ENCODE data around the gene LRRTM4.

Gene LRRTM4

DNA sequence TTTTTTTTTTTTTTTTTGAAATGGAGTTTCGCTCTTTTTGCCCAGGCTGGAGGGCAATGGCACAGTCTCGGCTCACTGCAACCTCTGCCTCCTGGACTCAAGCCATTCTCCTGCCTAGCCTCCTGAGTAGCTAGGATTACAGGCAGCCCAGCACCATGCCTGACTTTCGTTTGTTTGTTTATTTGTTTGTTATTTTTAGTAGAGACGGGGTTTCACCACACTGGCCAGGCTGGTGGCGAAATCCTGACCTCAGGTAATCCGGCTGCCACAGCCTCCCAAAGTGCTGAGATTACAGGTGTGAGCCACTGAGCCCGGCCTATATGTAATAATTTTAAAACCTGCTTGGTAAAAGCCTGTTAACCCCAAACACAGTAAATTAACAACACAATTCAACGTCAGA lies 435.7 kb downstream of the LRRTM4 start:
- TF ChIP-seq, protein P1, sequence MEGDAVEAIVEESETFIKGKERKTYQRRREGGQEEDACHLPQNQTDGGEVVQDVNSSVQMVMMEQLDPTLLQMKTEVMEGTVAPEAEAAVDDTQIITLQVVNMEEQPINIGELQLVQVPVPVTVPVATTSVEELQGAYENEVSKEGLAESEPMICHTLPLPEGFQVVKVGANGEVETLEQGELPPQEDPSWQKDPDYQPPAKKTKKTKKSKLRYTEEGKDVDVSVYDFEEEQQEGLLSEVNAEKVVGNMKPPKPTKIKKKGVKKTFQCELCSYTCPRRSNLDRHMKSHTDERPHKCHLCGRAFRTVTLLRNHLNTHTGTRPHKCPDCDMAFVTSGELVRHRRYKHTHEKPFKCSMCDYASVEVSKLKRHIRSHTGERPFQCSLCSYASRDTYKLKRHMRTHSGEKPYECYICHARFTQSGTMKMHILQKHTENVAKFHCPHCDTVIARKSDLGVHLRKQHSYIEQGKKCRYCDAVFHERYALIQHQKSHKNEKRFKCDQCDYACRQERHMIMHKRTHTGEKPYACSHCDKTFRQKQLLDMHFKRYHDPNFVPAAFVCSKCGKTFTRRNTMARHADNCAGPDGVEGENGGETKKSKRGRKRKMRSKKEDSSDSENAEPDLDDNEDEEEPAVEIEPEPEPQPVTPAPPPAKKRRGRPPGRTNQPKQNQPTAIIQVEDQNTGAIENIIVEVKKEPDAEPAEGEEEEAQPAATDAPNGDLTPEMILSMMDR (IDR thresholded peaks at IDR 0.05), result no peak

DNA sequence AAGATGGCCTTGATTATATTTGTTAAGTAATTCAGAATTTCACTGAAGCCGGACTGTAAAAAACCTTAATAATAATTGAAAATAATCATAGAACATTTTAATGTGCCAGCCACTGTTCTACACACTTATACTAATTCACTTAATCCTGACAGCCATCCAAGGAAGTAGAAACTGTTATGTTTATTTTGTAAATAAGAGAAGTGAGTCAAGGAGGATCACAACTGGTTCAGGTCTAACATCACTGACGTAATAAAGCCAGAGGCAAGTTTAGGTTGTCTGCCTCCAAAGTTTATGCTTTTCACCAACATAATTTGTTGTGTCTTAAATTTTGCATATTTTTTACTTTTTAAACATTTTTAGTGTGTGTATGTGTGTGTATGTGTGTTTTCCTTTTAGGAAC lies 436.1 kb downstream of the LRRTM4 start:
- TF ChIP-seq, protein P1 (IDR thresholded peaks at IDR 0.05), result no peak

DNA sequence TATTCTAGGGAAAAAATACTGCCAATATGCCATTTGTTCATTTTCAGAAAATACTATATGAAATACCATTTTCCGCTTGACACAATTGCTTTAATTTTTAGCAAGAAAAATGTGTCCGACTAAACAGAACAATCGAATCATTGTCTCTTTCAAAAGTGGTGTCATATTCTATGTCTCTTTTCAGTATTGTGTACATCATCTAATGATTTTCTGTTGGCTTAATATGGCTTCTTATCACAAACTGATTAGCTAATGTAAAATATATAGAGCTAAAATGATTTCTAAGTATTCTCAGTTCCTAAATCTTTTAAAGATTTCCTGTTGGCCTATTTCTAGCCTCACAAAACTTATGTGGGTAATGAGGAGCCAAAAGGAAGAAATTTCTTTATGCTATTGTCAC lies 436.6 kb downstream of the LRRTM4 start:
- TF ChIP-seq, protein P1 (IDR thresholded peaks at IDR 0.05), result no peak

DNA sequence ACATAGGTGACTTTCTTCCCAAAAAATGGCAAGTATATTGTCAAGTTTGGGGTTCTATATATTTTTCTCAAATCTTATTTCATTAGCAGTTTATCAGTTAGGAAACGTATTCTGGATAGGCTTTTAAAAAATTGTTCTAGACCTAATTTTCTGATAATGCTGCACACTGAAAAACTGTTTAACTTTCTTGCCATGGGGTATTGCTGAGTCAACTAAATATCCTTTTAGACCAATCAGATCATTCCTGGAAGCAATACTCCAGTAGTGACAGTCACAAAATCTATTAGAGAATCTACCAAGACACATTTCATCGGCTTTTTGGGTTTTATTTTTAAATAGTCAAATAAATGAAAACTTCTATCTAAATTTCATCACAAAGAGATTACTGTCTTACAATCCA lies 440.6 kb downstream of the LRRTM4 start:
- TF ChIP-seq, protein P1 (IDR thresholded peaks at IDR 0.05), result no peak

DNA sequence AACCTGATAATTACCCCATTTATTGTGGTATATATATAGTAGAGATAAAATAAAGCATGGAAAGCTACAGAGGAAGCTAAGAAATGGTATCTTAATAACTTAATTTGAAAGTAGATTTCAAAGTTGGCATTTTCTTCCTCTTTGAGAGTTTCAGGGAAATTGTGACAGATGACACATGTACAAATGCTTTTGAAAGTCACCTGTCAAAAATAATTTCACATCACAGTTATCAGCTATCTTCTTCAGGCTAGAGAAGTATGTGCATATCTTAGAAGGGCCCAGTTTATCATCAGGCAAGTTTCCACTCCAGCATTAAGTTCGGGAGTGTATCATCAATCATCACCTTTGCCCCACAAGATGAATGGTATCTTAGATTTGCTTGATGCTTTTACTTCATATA lies 457.9 kb downstream of the LRRTM4 start:
- TF ChIP-seq, protein P1 (IDR thresholded peaks at IDR 0.05), result no peak

DNA sequence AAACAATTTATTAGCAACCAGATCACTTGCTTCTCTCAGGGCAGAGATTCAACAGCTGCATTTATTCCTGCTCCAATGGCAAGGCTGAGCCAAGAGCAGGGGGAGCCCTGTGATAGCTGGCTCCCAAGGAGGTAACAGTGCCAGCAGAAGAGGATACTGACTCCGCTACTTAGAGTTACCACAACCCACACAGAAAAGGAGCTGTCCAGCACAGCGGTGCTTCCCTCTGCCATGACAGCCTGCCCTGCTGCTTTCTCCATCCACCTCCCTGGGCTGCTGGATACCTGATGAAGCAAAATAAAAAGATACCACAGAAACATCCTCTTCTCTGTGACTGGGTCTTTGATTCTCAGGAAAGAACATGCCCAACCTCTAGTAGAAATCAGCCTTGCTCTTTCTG lies 467.2 kb downstream of the LRRTM4 start:
- TF ChIP-seq, protein P1 (IDR thresholded peaks at IDR 0.05), result no peak

DNA sequence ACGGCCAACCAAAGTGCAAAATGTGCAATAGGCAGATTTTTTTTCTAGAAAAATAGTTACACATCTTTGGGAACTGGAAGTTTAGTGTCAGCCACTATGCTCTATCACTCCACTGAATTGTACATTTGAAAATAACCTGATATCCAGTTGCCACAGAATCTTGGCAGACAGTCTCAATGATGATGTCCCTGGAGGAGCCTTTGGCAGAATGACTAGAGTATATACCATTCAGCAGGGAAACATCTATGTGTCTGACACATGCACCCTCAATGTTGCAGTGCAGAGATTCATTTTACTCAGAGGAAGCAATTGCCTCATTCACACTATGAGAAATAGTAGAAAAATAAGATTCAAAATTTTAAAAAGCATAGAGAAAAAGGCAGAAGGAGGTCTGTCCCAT lies 475.8 kb downstream of the LRRTM4 start:
- TF ChIP-seq, protein P1 (IDR thresholded peaks at IDR 0.05), result no peak

DNA sequence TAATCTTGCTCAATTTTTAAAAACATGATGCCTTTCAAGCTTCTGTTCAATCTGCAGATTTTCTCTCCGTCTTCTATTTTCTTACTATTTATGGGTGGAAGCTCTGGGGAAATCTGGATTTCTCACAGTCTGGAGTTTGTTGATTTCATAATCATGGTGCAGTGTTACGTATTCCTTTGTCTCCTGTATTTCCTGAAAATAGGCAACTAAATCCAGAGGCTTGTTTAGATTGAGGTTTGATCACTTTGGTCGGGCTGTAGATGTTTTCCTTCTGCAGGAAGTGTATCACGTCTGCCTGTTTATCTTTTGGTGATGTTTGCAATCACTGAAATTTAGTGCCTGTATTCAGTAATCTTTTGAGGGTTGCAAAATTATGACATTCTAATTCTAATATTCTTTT lies 487.7 kb downstream of the LRRTM4 start:
- TF ChIP-seq, protein P1 (IDR thresholded peaks at IDR 0.05), result no peak
